ENCODE results near the gene FGF12.
A peak's percentile ranks its signal among the peaks of the same experiment; 100 is the strongest.

FGF12 gene

DNA sequence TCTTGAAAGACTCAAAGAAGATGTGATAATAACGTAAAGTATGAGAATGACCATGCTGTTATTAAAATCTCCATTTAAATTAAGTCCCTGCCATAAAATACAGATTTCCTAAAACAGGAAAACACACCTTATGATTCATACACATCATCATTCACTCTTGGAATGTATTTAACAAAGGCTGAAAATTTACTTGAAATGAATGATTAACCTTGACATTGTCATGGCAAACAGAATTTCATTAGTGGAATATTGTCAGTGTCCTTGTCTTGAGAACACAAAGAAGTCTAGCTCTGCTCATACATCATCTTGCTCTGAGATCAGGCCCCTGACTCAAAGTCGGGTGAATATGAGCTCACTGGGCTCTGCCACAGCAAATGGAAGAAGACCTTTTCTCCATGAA is 313.9 kb downstream of the FGF12 start:
- DNase-seq (ENCODE audit: low spot score): no peak

DNA sequence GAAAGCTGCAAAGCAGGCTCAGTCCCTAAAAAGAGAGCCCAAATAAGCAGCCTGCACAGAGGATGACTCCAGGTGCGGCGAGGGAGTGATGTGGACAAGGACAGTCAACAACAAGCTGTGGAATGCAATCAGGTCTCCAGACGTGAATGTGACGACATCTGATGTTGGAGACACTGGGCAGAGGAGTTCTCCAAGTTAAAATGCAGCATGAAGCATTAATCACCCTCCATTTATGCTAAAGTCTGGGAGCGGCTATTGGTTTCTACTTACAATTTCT is 316.7 kb downstream of the FGF12 start:
- DNase-seq (ENCODE audit: low spot score): no peak

DNA sequence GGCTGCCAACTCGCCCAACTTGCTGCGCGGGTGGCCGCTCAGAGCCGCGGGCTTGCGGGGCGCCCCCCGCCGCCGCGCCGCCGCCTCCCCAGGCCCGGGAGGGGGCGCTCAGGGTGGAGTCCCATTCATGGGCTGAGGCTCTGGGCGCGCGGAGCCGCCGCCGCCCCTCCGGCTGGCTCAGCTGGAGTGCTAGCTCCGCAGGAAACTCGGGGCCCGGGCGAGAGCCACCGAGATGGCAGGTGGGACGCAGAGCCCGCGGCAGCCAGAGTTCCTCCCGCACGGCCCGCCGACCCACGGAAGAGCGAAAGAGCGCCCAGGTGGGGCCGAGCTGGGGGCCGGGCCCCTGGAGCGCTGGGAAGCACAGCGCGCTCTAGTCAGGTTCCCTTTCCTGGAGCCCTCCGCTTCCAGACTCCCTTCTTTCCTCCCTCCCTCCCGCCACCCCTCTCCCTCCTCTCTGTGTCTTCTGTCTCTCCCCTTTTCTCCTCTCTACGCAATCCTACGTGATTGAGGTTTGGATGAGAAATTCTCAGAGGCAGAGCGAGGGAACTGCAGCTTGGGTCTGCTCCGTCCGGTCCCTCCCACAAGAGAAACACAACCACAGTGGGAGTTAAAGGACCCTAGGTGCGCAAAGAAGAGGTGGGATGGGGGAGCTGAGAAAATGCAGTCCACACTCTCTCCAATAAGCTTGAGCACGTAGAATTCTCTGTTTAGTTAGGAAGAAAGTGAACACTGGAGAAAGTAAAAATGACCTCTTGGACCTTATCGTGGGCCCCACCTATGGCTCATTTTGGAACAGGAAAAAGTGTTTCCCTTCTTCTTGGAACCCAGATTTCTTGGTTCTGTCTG is 317.3 kb downstream of the FGF12 start:
- DNase-seq (ENCODE audit: low spot score): no peak

DNA sequence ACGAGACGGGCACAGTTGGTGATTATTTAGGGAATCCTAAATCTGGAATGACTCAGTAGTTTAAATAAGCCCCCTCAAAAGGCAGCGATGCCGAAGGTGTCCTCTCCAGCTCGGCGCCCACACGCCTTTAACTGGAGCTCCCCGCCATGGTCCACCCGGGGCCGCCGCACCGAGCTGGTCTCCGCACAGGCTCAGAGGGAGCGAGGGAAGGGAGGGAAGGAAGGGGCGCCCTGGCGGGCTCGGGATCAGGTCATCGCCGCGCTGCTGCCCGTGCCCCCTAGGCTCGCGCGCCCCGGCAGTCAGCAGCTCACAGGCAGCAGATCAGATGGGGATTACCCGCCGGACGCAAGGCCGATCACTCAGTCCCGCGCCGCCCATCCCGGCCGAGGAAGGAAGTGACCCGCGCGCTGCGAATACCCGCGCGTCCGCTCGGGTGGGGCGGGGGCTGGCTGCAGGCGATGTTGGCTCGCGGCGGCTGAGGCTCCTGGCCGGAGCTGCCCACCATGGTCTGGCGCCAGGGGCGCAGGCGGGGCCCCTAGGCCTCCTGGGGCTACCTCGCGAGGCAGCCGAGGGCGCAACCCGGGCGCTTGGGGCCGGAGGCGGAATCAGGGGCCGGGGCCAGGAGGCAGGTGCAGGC is 318.0 kb downstream of the FGF12 start:
- no peak for DNase-seq (ENCODE audit: low spot score)

DNA sequence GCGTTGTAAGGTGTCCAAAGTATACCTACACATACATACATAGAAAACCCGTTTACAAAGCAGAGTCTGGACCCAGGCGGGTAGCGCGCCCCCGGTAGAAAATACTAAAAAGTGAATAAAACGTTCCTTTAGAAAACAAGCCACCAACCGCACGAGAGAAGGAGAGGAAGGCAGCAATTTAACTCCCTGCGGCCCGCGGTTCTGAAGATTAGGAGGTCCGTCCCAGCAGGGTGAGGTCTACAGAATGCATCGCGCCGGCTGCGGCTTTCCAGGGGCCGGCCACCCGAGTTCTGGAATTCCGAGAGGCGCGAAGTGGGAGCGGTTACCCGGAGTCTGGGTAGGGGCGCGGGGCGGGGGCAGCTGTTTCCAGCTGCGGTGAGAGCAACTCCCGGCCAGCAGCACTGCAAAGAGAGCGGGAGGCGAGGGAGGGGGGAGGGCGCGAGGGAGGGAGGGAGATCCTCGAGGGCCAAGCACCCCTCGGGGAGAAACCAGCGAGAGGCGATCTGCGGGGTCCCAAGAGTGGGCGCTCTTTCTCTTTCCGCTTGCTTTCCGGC is 318.6 kb downstream of the FGF12 start:
- no peak for DNase-seq (ENCODE audit: low spot score)

DNA sequence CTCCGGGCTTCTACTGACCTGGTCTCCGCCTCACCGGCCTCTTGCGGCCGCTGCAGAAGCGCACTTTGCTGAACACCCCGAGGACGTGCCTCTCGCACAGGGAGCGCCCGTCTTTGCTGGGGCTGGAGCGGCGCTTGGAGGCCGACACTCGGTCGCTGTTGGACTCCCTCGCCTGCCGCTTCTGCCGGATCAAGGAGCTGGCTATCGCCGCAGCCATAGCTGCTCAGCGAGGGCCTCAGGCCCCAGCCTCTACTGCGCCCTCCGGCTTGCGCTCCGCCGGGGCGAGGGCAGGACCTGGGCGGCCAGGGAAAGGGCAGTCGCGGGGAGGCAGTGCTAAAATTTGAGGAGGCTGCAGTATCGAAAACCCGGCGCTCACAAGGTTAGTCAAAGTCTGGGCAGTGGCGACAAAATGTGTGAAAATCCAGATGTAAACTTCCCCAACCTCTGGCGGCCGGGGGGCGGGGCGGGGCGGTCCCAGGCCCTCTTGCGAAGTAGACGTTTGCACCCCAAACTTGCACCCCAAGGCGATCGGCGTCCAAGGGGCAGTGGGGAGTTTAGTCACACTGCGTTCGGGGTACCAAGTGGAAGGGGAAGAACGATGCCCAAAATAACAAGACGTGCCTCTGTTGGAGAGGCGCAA is 319.2 kb downstream of the FGF12 start:
- DNase-seq (ENCODE audit: low spot score): no peak

DNA sequence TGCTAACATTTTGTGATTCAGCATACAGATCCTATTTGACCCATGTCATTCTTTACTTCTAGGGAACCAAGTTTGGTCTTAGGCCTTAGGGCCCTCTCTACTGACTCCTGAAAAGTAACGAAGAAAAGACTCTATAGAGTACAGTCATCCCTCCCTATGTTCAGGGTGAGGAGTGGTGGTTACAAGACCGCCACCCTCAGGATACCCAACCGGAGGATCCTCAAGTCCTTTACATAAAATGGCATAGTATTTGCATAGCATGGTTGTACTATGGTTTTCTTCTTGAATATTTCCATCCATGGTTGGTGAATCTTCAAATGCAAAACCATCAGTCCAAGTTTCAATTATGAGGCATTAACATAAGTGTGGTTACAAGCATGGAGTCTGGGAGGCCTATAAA is 327.6 kb downstream of the FGF12 start:
- DNase-seq (ENCODE audit: low spot score): no peak

DNA sequence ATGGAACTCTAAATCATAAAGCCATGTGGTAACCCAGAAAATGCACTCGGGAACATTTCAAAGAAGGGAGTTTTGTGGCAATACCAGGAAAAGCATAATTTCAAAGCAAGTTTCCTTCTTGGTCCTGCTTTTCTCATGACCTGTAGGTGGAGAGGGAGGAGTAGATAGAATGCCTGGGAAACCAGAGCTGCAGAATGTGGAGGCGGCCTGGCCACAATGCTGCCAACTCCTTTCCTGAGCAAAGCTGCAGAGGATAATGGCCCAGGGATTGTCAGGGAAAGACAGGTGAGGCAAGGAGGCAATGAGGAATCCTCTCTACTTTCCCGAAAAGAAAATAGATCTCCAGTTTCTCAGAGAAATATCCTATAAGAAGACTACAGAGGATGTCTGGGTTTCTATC is 330.3 kb downstream of the FGF12 start:
- no peak for DNase-seq (ENCODE audit: low spot score)

DNA sequence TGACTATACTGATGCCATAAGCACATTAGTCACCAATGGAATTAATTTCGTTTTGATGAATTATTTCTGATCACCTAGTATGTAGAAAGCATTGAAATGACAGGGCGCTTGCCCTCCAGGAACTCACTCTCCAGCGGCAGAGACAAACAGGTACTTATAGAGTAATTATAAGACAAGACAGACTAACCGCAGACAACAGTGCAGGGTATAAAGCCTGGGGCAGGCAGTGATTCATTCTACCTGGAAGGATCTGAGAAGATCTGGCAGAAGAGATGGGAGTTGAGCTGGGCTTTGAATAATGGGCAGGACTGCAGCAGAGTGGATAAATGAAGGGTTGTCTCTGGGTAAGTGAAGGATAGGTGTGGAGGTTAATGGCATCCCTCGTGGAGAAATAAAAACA is 331.8 kb downstream of the FGF12 start:
- DNase-seq (ENCODE audit: low spot score): no peak

DNA sequence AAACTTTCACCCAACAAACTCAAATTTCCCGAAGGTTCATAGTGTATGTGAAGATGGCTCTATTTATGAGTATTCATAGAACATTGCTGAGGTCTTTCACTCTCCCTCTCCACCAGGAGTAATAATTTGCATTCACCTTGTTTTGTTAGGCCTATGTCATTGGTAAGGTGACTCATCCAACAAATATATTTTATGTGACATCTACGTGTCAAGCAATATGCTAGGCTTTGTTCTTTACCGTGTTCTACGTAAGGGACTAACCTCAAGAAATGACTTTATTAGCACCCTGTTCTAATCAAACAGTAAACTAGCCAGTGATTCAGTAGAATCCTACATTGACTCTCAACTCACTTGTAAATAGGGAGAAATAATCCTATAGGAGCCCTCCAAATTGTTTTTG is 334.4 kb downstream of the FGF12 start:
- no peak for DNase-seq (ENCODE audit: low spot score)

DNA sequence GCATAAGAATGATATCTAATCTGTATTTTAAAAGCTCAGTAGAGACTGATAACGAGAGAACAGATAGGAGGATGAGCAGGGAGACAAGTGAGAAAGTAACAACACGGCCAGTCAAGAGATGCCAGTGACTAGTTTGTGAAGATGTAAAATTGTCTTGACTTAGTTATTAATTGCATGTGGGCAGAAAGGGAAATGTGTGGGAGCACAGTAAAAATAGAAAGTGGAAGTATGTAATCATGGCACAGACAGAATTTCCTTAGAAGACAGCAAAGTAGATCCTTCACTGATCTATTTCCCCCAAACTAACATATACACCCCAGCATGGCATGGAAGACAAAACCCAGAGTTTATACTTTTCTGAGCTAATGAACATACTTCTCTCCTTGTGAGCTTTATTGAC is 344.5 kb downstream of the FGF12 start:
- DNase-seq (ENCODE audit: low spot score): no peak

DNA sequence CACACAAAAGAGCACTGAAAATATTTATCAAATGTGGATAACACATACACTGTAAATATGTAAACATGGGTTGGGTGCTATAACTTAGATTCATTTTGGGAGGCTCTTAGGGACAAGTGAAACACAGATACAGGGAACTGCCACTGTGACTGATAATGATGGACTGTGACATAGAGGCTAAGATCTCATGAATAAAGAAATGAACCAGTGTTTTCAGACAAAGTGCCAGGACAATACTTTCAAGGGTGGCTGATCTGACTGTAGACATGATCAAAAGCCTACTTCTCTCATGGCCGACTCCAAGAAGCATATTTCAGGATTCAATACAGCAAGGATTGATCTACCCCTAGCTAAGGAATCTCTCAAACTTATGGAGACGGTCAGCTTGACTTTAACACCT is 353.8 kb downstream of the FGF12 start:
- no peak for DNase-seq (ENCODE audit: low spot score)

DNA sequence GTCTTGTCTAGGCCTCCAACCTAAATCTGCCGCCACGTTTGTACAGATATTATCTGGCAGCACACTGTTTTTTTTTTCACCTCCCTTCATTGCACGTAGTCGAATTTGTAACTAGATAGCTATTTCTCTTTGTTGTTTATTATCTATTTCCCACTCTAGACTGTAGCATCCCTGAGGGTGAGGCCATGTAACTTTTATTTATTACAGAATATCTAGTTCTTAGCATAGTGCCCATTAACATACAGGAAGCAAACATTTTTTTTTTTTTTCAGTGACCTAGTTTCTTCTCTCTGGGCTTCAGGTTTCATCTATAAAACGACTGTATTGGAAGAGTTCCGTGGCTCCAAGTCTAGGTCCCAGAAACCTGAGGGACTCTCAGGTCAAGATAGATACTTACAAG is 354.3 kb downstream of the FGF12 start:
- no peak for DNase-seq (ENCODE audit: low spot score)

DNA sequence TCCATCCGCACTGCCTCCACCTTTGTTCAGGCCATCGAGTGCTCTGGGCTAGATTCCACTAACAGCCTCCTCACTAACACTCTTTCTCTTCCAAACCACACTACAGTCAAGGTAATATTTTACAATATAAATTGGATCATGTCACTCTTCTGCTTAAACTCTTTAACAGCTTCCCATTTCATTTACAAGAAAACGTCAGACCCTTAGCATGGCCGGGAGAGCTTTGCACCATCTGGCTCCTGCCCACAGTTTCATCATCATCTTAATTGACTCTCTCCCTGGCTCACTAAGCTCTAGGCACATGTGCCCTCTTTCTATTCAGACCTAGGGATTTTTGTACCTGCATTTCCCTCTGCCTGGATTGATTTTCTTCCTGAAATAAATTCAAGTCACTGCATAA is 354.7 kb downstream of the FGF12 start:
- peak; percentile 10 for DNase-seq (ENCODE audit: low spot score)

DNA sequence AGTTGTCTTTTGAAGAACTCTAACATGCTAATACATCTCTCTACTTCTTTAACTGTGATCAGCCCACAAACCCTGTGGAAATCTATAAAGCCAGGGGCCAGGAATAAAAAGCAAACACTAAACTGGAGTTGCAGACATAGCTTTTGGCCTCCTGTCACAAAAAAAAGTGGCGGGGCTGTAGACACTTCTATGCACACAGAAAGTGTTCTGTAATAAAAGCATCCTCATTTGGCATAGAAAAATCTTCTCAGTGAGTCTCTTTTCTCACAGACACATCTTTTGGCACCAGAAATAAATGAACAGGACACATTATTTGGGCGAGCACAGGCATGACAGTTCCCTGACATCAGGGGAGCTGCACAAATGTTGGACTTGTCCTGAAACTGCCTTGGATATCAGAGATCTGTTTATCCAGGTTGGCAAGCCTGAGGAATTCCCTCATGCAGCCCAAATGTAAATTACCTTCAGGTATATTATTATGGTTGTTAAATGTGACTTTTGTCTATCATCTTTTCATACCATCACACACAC is 355.4 kb downstream of the FGF12 start:
- DNase-seq (ENCODE audit: low spot score): no peak

DNA sequence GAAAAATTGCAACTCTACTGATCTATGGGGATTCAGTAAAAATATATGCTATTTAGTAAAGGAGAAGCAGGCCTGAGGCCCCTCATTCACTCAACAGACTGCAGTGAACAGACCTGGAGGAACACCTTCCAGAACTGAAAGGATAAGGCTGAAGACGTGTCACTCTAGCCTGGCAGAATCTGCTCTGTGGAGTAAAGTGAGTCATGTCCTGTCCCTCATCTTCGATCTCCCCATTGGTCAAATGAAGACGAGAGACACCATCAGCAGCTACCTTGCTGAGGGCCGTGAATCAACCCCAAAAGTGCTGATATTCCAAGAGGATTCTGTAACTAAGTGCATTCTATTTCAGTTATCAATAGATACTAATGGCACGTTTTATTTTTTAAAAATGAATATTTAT is 359.7 kb downstream of the FGF12 start:
- DNase-seq (ENCODE audit: low spot score): no peak

DNA sequence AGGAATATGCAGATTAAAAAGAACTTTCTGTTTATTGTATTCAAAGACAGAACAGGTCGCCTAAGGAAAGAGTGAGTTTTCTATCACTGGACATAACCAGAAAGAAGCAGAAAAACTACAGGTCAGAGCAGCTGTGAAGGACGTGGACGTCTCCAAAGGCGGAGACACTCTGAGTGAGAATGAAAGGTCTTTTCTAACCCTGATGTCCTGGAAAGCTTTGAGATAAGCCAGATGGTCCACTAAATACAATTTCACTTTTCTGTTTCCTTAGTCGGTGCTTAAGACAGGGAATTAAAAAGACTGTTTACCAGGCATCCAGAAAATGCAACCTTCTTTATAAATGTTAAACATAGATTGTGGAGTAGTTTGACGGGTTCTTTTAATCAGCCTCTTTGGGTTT is 360.4 kb downstream of the FGF12 start:
- peak; percentile 14 for DNase-seq (ENCODE audit: low spot score)

DNA sequence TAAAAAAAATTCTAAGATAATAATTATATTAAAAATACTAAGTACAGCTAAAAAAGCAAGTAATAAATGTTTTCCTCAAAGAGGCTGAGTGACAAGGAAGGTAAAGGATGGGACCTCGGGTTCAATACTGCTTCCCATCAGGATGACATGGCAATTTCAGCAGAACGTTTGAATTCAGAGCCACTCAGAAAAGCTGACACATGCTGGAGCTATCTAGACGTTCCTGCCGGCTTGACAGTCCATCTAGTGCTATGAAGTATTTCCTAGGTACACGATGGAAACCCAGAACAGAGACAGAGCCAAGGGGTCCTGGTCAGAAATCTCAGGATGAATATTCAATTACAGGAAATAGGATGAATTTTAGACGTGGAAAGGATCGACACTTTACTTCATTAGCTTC is 361.8 kb downstream of the FGF12 start:
- DNase-seq (ENCODE audit: low spot score): no peak

DNA sequence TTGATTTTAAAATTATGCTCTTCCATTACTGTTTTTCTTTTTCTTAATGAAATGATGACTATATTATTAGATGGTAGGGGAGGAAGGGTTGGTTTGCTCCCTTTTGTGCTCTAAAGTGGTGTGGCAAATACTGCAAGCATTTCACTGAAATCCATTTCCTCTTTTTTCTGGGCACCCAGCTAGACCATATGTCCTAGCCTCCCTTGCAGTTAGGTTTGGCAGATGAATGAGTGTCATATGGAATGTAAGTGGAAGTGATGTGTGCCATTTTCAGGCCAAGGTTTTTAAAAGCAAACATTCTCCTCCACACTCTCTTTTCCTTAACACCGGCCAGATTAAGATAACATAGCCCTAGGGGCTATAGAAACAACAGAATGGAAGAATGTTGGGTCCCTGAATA is 363.0 kb downstream of the FGF12 start:
- DNase-seq (ENCODE audit: low spot score): no peak

DNA sequence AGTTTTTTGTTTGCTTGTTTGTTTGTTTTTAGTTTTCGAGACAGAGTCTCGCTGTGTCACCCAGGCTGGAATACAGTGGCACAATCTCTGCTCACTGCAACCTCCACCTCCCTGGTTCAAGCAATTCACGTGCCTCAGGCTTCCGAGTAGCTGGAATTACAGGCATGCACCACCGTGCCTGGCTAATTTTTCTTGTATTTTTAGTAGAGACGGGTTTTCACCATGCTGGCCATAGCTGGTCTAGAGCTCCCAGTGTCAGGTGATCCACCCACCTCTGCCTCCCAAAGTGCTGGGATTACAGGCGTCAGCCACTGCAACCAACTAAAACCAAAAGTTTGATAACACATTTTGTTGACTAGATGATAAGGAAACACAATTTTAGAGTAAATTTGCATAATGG is 372.7 kb downstream of the FGF12 start:
- no peak for DNase-seq (ENCODE audit: low spot score)

DNA sequence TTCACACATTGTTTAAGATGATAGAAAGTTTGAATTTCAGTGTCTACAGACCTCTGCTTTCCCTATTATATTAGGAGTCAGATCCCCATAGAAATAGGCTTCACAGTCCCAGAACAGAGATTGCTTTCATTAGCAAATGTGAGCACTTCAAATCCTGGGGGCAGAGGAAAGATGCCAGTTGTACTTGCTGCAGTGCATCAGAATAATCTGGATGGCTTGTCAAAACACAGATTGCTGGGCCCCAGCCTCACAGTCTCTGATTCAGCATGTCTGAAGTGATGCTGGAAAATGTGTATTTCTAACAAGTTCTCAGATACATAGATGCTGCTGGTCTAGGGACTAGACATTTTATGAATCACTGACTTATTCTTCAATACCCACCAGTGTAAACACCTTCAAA is 375.2 kb downstream of the FGF12 start:
- DNase-seq (ENCODE audit: low spot score): no peak

DNA sequence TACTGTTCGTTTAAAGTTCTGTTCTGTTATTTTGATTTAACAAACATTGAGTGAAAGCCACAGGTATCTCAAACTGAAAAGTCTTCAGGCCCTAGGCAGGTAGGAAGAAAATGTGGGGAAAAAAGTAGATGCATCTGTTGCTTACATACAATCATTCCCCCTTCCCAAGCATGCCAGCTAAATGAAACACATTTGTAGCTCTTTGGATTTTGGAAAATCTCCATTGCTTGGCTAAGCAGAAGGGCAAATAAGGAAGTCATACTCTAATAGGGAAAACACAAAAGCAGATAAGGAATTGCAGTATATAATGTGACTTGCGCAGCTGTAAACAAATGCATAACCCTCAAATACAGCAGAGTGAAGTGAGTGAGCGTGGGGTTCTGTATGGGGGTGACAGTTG is 375.9 kb downstream of the FGF12 start:
- DNase-seq (ENCODE audit: low spot score): no peak

DNA sequence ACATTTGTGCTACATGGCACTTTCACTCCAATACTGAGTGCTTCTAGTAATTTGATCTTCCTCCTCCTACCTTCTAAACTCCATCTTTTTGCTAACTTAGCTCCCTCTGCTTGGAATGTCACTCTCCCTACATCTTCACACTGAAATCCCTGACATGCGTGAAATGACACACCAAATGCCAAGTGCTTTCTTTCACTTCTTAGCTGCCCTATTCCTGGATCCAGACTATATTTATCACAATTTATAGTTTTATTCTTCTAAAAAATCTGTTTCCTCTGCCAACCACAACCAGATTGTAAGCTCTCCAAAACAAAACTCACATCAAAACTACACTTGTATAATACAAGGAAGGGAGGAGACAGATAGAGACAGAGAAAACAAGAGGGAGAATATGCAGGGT is 387.3 kb downstream of the FGF12 start:
- DNase-seq (ENCODE audit: low spot score): no peak
